ENCODE measurements around the gene CPXM1. TPM values are rescaled to one million over a fixed set of nuclear protein-coding genes. Genes with fewer than 3 reads are reported as not detected.

Gene CPXM1
- 0.08 TPM for total RNA-seq (2013)
- polyA plus RNA-seq (under 1 TPM in 1 of 3 donors, not detected in 2; 0.05 TPM), polyA minus RNA-seq (0.14 TPM in 1 of 2 replicates, not detected in the other), total RNA-seq (0.06 to 5.8 (median 0.60) reads per million in 11 experiments)

DNA sequence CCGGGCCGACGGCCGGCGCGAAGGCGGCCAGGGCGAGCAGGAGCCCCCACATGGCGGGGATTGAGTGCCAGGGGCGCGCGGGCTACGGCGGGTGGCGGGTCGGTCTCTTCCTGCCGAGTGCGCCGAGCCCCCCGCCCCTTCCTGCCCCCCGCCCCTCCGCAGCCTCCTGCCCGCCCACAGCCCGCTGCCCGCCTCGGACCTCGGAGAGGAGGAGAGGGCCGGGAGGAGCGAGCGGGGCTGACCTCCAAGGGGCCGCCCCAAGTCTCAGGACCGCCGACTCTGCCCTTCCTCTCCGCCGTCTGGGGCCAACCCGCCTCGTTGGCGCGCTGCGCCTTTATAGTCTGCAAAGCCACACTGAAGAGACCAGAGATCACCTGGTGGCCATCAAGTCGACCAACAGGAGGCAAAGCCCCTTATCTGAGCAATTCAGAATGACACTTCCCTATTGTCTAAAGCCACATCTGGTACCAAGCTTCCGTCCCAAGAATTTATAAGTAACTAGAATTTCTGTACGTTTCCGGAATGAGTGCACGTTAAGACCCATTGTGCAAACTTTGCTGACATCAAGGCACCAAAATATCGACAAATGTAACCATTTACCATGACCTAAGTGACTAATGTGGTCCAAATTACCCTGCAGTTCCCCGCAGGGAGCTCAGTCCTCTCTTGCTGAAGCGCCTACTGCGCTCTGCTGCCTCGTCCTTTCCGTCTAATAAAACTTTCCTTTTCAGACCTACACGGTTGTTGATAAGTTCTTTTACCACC lies at the start of gene CPXM1:
TSS of gene CPXM1 (minus strand) at position 107 of the 765 bp plus-strand sequence. CDS start at position 52, 55 bp downstream.
- DNase-seq = peak; percentile 31 to 61 (median 50)
- Histone ChIP-seq H3K4me3 (replicated peaks in 1 of 3; ENCODE audit: low read depth in 2 of 3, low read length in 3 of 3) (peak within 1 kb of the TSS; percentile 35 to 77 (median 36)), H3K79me2 (ENCODE audit: insufficient read depth, low read length) (no peaks in the 10 kb centered on the region), H3K9me3 (replicated peaks in 1 of 2; ENCODE audit: control insufficient read depth in 1 of 2, insufficient read depth in 1 of 2, low read length in 2 of 2) (no peaks in the 10 kb centered on the region), H3K4me2 (replicated peaks; ENCODE audit: extremely low read depth, low read length, poor library complexity, severe bottlenecking) (peak within 1 kb of the TSS; percentile 85), H3K36me3 (replicated peaks in 1 of 2; ENCODE audit: control insufficient read depth in 1 of 2, insufficient read depth in 2 of 2, low read length in 2 of 2) (no peaks in the 10 kb centered on the region), H2AFZ (ENCODE audit: insufficient read depth, low read depth, low read length, poor library complexity, severe bottlenecking) (peak within 1 kb of the TSS; percentile 83), H3K9ac (ENCODE audit: insufficient read depth, low read length, poor library complexity, severe bottlenecking) (peak within 1 kb of the TSS; percentile 36), H4K20me1 (ENCODE audit: insufficient read depth, low read length) (no peaks in the 10 kb centered on the region), H3K4me1 (ENCODE audit: control insufficient read depth in 1 of 2, insufficient read depth in 2 of 2, low read length in 2 of 2) (peaks cover 23 to 26% of the 10 kb centered on the region in 2 donors), H3K27me3 (ENCODE audit: control insufficient read depth in 2 of 2, insufficient read depth in 2 of 2, low read length in 2 of 2) (peaks cover 20 to 60% of the 10 kb centered on the region in 2 donors), H3K27ac (ENCODE audit: low read depth in 1 of 2, low read length in 2 of 2) (no peak within 1 kb of the TSS)
- TF ChIP-seq, protein P1, sequence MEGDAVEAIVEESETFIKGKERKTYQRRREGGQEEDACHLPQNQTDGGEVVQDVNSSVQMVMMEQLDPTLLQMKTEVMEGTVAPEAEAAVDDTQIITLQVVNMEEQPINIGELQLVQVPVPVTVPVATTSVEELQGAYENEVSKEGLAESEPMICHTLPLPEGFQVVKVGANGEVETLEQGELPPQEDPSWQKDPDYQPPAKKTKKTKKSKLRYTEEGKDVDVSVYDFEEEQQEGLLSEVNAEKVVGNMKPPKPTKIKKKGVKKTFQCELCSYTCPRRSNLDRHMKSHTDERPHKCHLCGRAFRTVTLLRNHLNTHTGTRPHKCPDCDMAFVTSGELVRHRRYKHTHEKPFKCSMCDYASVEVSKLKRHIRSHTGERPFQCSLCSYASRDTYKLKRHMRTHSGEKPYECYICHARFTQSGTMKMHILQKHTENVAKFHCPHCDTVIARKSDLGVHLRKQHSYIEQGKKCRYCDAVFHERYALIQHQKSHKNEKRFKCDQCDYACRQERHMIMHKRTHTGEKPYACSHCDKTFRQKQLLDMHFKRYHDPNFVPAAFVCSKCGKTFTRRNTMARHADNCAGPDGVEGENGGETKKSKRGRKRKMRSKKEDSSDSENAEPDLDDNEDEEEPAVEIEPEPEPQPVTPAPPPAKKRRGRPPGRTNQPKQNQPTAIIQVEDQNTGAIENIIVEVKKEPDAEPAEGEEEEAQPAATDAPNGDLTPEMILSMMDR (IDR thresholded peaks at IDR 0.05) = peak; percentile 26
- H3K27ac Mint-ChIP-seq = peak within 1 kb of the TSS in 6 of 7 donors; percentile 32 to 86 (median 70)
- intact Hi-C loops (cut with micrococcal nuclease) = no loop called here
- WGBS (ENCODE audit: insufficient coverage) = under 1% methylated on average over 39 of the region's 52 CpGs
- H3K9me3 Mint-ChIP-seq = peaks cover 0 to 10% (median 5%) of the 10 kb centered on the region in 7 donors
- H3K4me3 Mint-ChIP-seq = peak within 1 kb of the TSS; percentile 85 to 100
- H3K27me3 Mint-ChIP-seq (ENCODE audit: low read depth in 3 of 3) = peaks cover 51 to 62% (median 55%) of the 10 kb centered on the region in 3 donors
- H3K36me3 Mint-ChIP-seq = peaks cover 3 to 8% of the 10 kb centered on the region in 2 donors
- H3K4me1 Mint-ChIP-seq = peaks cover 29% of the 10 kb centered on the region

DNA sequence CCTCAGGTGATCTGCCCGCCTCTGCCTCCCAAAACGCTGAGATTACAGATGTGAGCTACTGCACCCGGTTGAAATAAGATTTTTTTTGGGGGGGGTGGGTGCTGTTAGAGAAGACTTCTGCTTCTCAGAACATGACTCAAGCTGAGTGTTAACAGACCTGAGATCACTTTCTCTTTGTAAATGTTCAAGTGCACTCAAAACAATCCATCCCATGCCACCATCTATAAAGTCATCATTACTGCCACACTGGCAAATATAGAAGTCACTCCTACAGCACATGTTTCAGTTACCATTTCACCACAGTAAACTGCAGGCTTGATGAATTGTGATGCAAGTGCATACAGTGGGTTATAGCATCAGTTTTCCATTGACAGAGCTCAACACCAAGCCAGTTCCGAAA lies 49.1 kb upstream of the CPXM1 start:
- H3K4me2 ChIP-seq (replicated peaks; ENCODE audit: extremely low read depth, low read length, poor library complexity, severe bottlenecking) = no peak overlapping the region
- no peaks in the 10 kb centered on the region for H3K9me3 ChIP-seq (replicated peaks in 1 of 2; ENCODE audit: control insufficient read depth in 1 of 2, insufficient read depth in 1 of 2, low read length in 2 of 2)
- peaks cover 5% of the 10 kb centered on the region in 2 donors for H3K4me1 ChIP-seq (ENCODE audit: control insufficient read depth in 1 of 2, insufficient read depth in 2 of 2, low read length in 2 of 2)
- H3K9me3 Mint-ChIP-seq = peaks cover 0 to 2% (median 0%) of the 10 kb centered on the region in 7 donors
- no peak overlapping the region for H3K9ac ChIP-seq (ENCODE audit: insufficient read depth, low read length, poor library complexity, severe bottlenecking)
- peaks cover 16% of the 10 kb centered on the region for H3K4me1 Mint-ChIP-seq
- peak overlapping the region in 1 of 7 donors; percentile 40 for H3K27ac Mint-ChIP-seq
- peaks cover 0 to 14% of the 10 kb centered on the region in 2 donors for H3K36me3 ChIP-seq (replicated peaks in 1 of 2; ENCODE audit: control insufficient read depth in 1 of 2, insufficient read depth in 2 of 2, low read length in 2 of 2)
- TF ChIP-seq, protein P1 (IDR thresholded peaks at IDR 0.05) = no peak
- no peaks in the 10 kb centered on the region for H3K79me2 ChIP-seq (ENCODE audit: insufficient read depth, low read length)
- WGBS (ENCODE audit: insufficient coverage) = 79% methylated on average over 3 of the region's 4 CpGs
- H3K4me3 Mint-ChIP-seq = no peak overlapping the region
- peaks cover 23 to 24% of the 10 kb centered on the region in 2 donors for H3K36me3 Mint-ChIP-seq
- no peak overlapping the region for H3K27ac ChIP-seq (ENCODE audit: low read depth in 1 of 2, low read length in 2 of 2)
- H3K27me3 Mint-ChIP-seq (ENCODE audit: low read depth in 3 of 3) = peaks cover 0 to 3% (median 0%) of the 10 kb centered on the region in 3 donors
- no peak overlapping the region for H3K4me3 ChIP-seq (replicated peaks in 1 of 3; ENCODE audit: low read depth in 2 of 3, low read length in 3 of 3)
- no peaks in the 10 kb centered on the region for H3K27me3 ChIP-seq (ENCODE audit: control insufficient read depth in 2 of 2, insufficient read depth in 2 of 2, low read length in 2 of 2)
- H2AFZ ChIP-seq (ENCODE audit: insufficient read depth, low read depth, low read length, poor library complexity, severe bottlenecking) = no peak overlapping the region
- no peak for DNase-seq
- intact Hi-C loops (cut with micrococcal nuclease) = no loop called here
- peaks cover 34% of the 10 kb centered on the region for H4K20me1 ChIP-seq (ENCODE audit: insufficient read depth, low read length)
